ENCODE measurements around the gene KIF23. TPM values are rescaled to one million over a fixed set of nuclear protein-coding genes. Genes with fewer than 3 reads are reported as not detected.

Gene KIF23
- total RNA-seq, 2 experiments from 2014 or later, result 54.0 to 61.6 TPM

DNA sequence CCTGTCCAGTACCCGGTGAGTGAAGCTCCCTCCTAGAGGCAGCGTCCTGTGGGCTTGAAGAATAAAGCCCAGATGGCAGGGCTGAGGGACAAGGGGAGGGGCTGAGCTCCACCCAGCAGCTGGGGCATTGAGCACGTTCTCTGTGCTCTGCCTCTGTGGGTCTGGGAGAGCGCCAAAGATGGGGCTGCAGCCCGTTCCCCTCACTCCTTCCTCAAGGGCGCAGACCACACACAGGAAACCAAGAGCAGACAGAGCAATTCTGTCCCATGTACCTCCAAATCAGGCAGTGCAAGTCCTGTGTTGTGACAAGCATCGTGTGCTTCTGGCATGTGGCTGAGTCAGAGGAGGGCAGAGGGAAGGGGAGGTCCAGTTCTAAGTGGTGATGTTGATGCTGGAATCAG lies 15.7 kb upstream of the KIF23 start:
- no peak for DNase-seq (ENCODE audit: low spot score)
- CTCF ChIA-PET (ENCODE audit: unreplicated experiment), result no interaction called here
- intact Hi-C loops (cut with micrococcal nuclease; ENCODE audit: unreplicated experiment), result no loop called here

DNA sequence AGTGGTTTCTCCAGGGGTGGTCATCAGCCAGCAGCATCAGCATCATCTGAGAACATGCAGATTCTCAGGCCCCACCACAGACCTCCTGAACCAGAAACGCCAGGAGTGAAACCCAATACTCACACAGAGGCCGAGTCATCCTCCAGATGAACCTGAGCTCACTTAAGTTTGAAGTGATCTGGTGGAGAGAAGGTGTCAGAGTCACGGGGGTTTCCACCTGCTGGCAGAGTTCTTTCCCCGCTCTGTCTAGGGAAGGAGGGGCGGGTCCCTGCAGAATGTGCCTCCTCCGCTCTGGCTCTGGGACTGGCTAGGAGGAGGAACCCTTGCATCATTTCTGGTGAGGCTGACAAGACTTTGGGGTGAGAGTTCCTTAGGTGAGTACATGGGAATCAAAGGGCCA lies 13.3 kb upstream of the KIF23 start:
- Histone ChIP-seq H2AFZ (ENCODE audit: low read length) (no peak overlapping the region), H3K4me2 (ENCODE audit: low read length) (no peak overlapping the region), H3K9me3 (ENCODE audit: low read length) (no peaks in the 10 kb centered on the region), H3K9me2 (ENCODE audit: insufficient read depth, low read length) (no peaks in the 10 kb centered on the region), H3K79me2 (ENCODE audit: insufficient read depth, low read depth, low read length) (no peaks in the 10 kb centered on the region), H3K36me3 (ENCODE audit: insufficient read depth, low read length) (no peaks in the 10 kb centered on the region), H3K4me3 (ENCODE audit: low read depth, low read length, poor library complexity, severe bottlenecking) (no peak overlapping the region), H3K27ac (ENCODE audit: low read depth, low read length, poor library complexity, severe bottlenecking) (no peak overlapping the region), H4K20me1 (ENCODE audit: insufficient read depth, low read length) (no peaks in the 10 kb centered on the region), H3K4me1 (ENCODE audit: insufficient read depth, low read length, poor library complexity, severe bottlenecking) (no peaks in the 10 kb centered on the region)
- ChIA-PET CTCF (ENCODE audit: unreplicated experiment) (no interaction called here), POLR2A (no interaction called here)
- intact Hi-C loops (cut with micrococcal nuclease; ENCODE audit: unreplicated experiment), result no loop called here
- no peak for DNase-seq (ENCODE audit: low spot score)
- TF ChIP-seq EZH2phosphoT487 (IDR thresholded peaks at IDR 0.05; ENCODE audit: borderline replicate concordance, low read depth, low read length) (no peak), CTCF (conservative IDR thresholded peaks at IDR 0.05; ENCODE audit: low read length) (no peak)
- BruUV-seq (replicated peaks), result no TSS peak

More for the DNA sequence above, 15.7 kb upstream of the KIF23 start:
- no peak overlapping the region for H3K27ac ChIP-seq (ENCODE audit: low read depth, low read length, poor library complexity, severe bottlenecking)
- TF ChIP-seq EZH2phosphoT487 (IDR thresholded peaks at IDR 0.05; ENCODE audit: borderline replicate concordance, low read depth, low read length) (no peak), CTCF (conservative IDR thresholded peaks at IDR 0.05; ENCODE audit: low read length) (no peak)
- no peaks in the 10 kb centered on the region for H3K36me3 ChIP-seq (ENCODE audit: insufficient read depth, low read length)
- H3K9me2 ChIP-seq (ENCODE audit: insufficient read depth, low read length), result no peaks in the 10 kb centered on the region
- no peaks in the 10 kb centered on the region for H3K9me3 ChIP-seq (ENCODE audit: low read length)
- BruUV-seq (replicated peaks), result no TSS peak
- H2AFZ ChIP-seq (ENCODE audit: low read length), result no peak overlapping the region
- no peaks in the 10 kb centered on the region for H4K20me1 ChIP-seq (ENCODE audit: insufficient read depth, low read length)
- H3K79me2 ChIP-seq (ENCODE audit: insufficient read depth, low read depth, low read length), result no peaks in the 10 kb centered on the region
- H3K4me2 ChIP-seq (ENCODE audit: low read length), result no peak overlapping the region
- no peak overlapping the region for H3K4me3 ChIP-seq (ENCODE audit: low read depth, low read length, poor library complexity, severe bottlenecking)
- POLR2A ChIA-PET, result no interaction called here
- peaks cover 5% of the 10 kb centered on the region for H3K4me1 ChIP-seq (ENCODE audit: insufficient read depth, low read length, poor library complexity, severe bottlenecking)

DNA sequence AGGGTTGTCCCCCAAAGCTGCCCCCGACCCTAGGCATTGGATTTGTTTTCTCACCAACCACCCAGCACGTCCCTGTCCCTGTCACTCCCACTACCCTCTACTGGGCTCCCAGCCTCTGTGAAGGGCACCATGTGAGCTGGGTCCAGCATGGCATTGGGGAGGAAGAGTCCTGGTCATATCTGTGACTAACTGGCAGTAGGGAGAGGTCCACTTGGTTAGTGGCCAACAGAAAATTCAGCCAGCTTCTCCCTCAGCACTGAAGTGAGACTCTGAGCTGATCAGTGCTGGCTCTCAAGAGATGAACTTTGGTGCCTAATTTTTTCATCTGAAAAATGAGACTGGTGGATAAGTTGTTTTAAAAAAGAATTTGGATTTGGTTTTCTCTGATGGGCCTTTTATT lies 11.3 kb upstream of the KIF23 start:
- POLR2A ChIA-PET, result no interaction called here
- CTCF ChIA-PET (ENCODE audit: unreplicated experiment), result no interaction called here
- no TSS peak for BruUV-seq (replicated peaks)
- Histone ChIP-seq H3K36me3 (ENCODE audit: insufficient read depth, low read length) (no peaks in the 10 kb centered on the region), H3K4me3 (ENCODE audit: low read depth, low read length, poor library complexity, severe bottlenecking) (no peak overlapping the region), H2AFZ (ENCODE audit: low read length) (no peak overlapping the region), H4K20me1 (ENCODE audit: insufficient read depth, low read length) (no peaks in the 10 kb centered on the region), H3K4me2 (ENCODE audit: low read length) (no peak overlapping the region), H3K4me1 (ENCODE audit: insufficient read depth, low read length, poor library complexity, severe bottlenecking) (no peaks in the 10 kb centered on the region), H3K9me3 (ENCODE audit: low read length) (no peaks in the 10 kb centered on the region), H3K27ac (ENCODE audit: low read depth, low read length, poor library complexity, severe bottlenecking) (no peak overlapping the region), H3K79me2 (ENCODE audit: insufficient read depth, low read depth, low read length) (no peaks in the 10 kb centered on the region), H3K9me2 (ENCODE audit: insufficient read depth, low read length) (no peaks in the 10 kb centered on the region)
- intact Hi-C loops (cut with micrococcal nuclease; ENCODE audit: unreplicated experiment), result no loop called here
- TF ChIP-seq CTCF (conservative IDR thresholded peaks at IDR 0.05; ENCODE audit: low read length) (no peak), EZH2phosphoT487 (IDR thresholded peaks at IDR 0.05; ENCODE audit: borderline replicate concordance, low read depth, low read length) (no peak)
- no peak for DNase-seq (ENCODE audit: low spot score)
